K562 (cell line): ENCODE data around the gene IL13. TPM values are rescaled to one million over a fixed set of nuclear protein-coding genes. Genes with fewer than 3 reads are reported as not detected.

ENCODE experiments used
- ARHGAP35 ChIP-seq: fragments of 450-650 bp; IDR thresholded peaks from 2 replicates; pipeline ENCODE4 v1.6.1; 2018; ENCODE audit not compliant: partially characterized antibody
- ARID3A ChIP-seq: IDR thresholded peaks from 2 replicates; pipeline ENCODE4 v1.6.1; 2012; ENCODE audit warnings: low read depth, low read length, improper control_type of control experiment, borderline replicate concordance
- DEAF1 ChIP-seq: fragments of 450-650 bp; formaldehyde crosslinking; IDR thresholded peaks from 2 replicates; pipeline ENCODE4 v1.4.0; 2020; ENCODE audit warnings: mild to moderate bottlenecking, moderate library complexity
- DMBX1 ChIP-seq: fragments of 250-450 bp; sonication (Bioruptor Pico); IDR thresholded peaks from 2 replicates; pipeline ENCODE4 v1.8.0; 2022; ENCODE audit warnings: inconsistent platforms, mild to moderate bottlenecking, moderate library complexity, borderline replicate concordance
- EGR1 ChIP-seq: fragments of 450-650 bp; conservative IDR thresholded peaks from 2 replicates; pipeline ENCODE4 v1.6.1; 2017; ENCODE audit warnings: mild to moderate bottlenecking
- FOXO4 ChIP-seq: fragments of 450-650 bp; formaldehyde crosslinking; IDR thresholded peaks from 2 replicates; pipeline ENCODE4 v1.4.0; 2020; ENCODE audit warnings: mild to moderate bottlenecking, moderate library complexity
- GABPB1 ChIP-seq: sonication (generic); formaldehyde crosslinking; IDR thresholded peaks from 2 replicates; pipeline ENCODE4 v1.8.0; 2022; ENCODE audit warnings: mild to moderate bottlenecking, missing genetic modification reagents
- HDGF ChIP-seq: fragments of 450-650 bp; IDR thresholded peaks from 2 replicates; pipeline ENCODE4 v1.6.1; 2016
- NCOA1 ChIP-seq: fragments of 450-650 bp; IDR thresholded peaks from 2 replicates; pipeline ENCODE4 v1.6.1; 2016; ENCODE audit warnings: low read depth
- NRF1 ChIP-seq, 2 experiments: fragments of 450-650 bp; IDR thresholded peaks in 1 of 2; conservative IDR thresholded peaks in 1 of 2; 2 replicates each; pipeline ENCODE4 v1.6.1; 2014; ENCODE audit warnings: mild to moderate bottlenecking in 2 of 2
- RBM25 ChIP-seq: fragments of 200-400 bp; formaldehyde crosslinking; IDR thresholded peaks from 2 replicates; pipeline ENCODE4 v1.6.1; 2018; ENCODE audit warnings: low read length, low read depth, moderate library complexity; ENCODE audit not compliant: severe bottlenecking
- RCOR1 ChIP-seq, 2 experiments: IDR thresholded peaks; 2 replicates each; pipeline ENCODE4 v1.6.1; 2012; ENCODE audit warnings: low read depth in 2 of 2, low read length in 2 of 2, borderline replicate concordance in 1 of 2, improper control_type of control experiment in 1 of 2
- RHOXF2B ChIP-seq: fragments of 250-450 bp; sonication (Bioruptor Pico); conservative IDR thresholded peaks from 2 replicates; pipeline ENCODE4 v1.5.1; 2021
- SAFB ChIP-seq: fragments of 200-400 bp; formaldehyde crosslinking; IDR thresholded peaks from 2 replicates; pipeline ENCODE4 v1.6.1; 2017; ENCODE audit warnings: low read depth, low read length, borderline replicate concordance
- SMC3 ChIP-seq: conservative IDR thresholded peaks from 2 replicates; pipeline ENCODE4 v1.6.1; 2011; ENCODE audit warnings: low read depth, low read length, improper control_type of control experiment; ENCODE audit not compliant: insufficient read depth
- TAL1 ChIP-seq: fragments of 450-650 bp; IDR thresholded peaks from 2 replicates; pipeline ENCODE4 v1.6.1; 2016; ENCODE audit warnings: mild to moderate bottlenecking
- XRCC5 ChIP-seq: fragments of 200-400 bp; formaldehyde crosslinking; IDR thresholded peaks from 2 replicates; pipeline ENCODE4 v1.6.1; 2017; ENCODE audit warnings: low read depth, mild to moderate bottlenecking, low read length
- ZNF232 ChIP-seq: sonication (generic); formaldehyde crosslinking; IDR thresholded peaks from 2 replicates; pipeline ENCODE4 v1.8.0; 2022; ENCODE audit warnings: mild to moderate bottlenecking, missing genetic modification reagents
- ZNF436 ChIP-seq: fragments of 250-450, 450-650 bp; sonication (Bioruptor Pico); formaldehyde crosslinking; IDR thresholded peaks from 2 replicates; pipeline ENCODE4 v1.7.0; 2020; ENCODE audit warnings: mild to moderate bottlenecking
- ZNF518B ChIP-seq: fragments of 250-450 bp; sonication (Bioruptor Pico); IDR thresholded peaks from 2 replicates; pipeline ENCODE4 v1.5.0; 2021; ENCODE audit warnings: mild to moderate bottlenecking, moderate library complexity
- polyA plus RNA-seq, 8 experiments: library from polyadenylated mRNA; depleted of rRNA in 4 of 8; stranded (reverse) in 5 of 8; unstranded in 3 of 8; fragments of >200 nt; fragmentation: Nextera tagmentation in 2 of 8; fragmentation: Illumina TruSeq in 1 of 8; extraction: Ambion mirVana in 2 of 8; extraction: Trizol in 1 of 8; gene quantifications; 2 replicates each; pipeline versions ENCODE4 v1.2.1 to v1.2.3, GENCODE V29; 2011 to 2014; ENCODE audit warnings: inconsistent platforms in 1 of 8, missing spikeins in 1 of 8
- total RNA-seq, 7 experiments: library from RNA; depleted of rRNA in 6 of 7; stranded (reverse); fragments of >200 nt in 6 of 7; fragmentation: Illumina TruSeq in 2 of 7; extraction: Trizol in 2 of 7; gene quantifications; 2 replicates each; pipeline versions ENCODE4 v1.2.1 to v1.2.3, GENCODE V29; 2011 to 2021; ENCODE audit warnings: low replicate concordance in 1 of 7

Gene IL13
- total and polyA plus RNA-seq, 9 of the 15 experiments (the other 6 are each of a cell fraction or from before 2014, with no cell fraction given) = not detected

- TF ChIP-seq FOXO4 (CRISPR knock-in tag) = peak; percentile 93
- peak in 1 of 2 experiments; percentile 58; a peak in 1 of 4 replicates for TF ChIP-seq RCOR1 (IDR thresholded peaks at IDR 0.05; ENCODE audit: borderline replicate concordance in 1 of 2, low read depth in 2 of 2, low read length in 2 of 2)
- TF ChIP-seq NCOA1 = no peak
- no peak for TF ChIP-seq SAFB
- no peak for TF ChIP-seq ARID3A
- no peak for TF ChIP-seq XRCC5
- TF ChIP-seq SMC3 = no peak
- no peak for TF ChIP-seq ZNF232 (CRISPR knock-in tag)
- peak; percentile 38; the same call in 1 of the 2 replicates for TF ChIP-seq TAL1
- peak; percentile 99 for TF ChIP-seq DMBX1 (CRISPR knock-in tag)
- no peak for TF ChIP-seq EGR1
- TF ChIP-seq RBM25 = no peak
- TF ChIP-seq ZNF518B (CRISPR knock-in tag) = no peak
- TF ChIP-seq ZNF436 (CRISPR knock-in tag) = no peak
- no peak for TF ChIP-seq ARHGAP35
- TF ChIP-seq HDGF = no peak
- TF ChIP-seq RHOXF2B (CRISPR knock-in tag) = peak; percentile 92
- TF ChIP-seq NRF1 (conservative IDR thresholded peaks at IDR 0.05 in 1 of 2, IDR thresholded peaks at IDR 0.05 in 1 of 2) = peak; percentile 21 to 50; a peak in 2 of 4 replicates
- TF ChIP-seq DEAF1 (CRISPR knock-in tag) = peak; percentile 49; the same call in 1 of the 2 replicates
- peak; percentile 69 for TF ChIP-seq GABPB1 (CRISPR knock-in tag)
Observed at GRCh38 chr5:132666310-132667123, 8.5 kb downstream of the IL13 start (continued).
